HG02642 (cell line): ENCODE measurements around the gene FAM111A.

Experiments used
- ATAC-seq: cut with Tn5 transposase; IDR thresholded peaks from one replicate; pipeline ENCODE4 v1.9.1; 2021; ENCODE audit warnings: mild to moderate bottlenecking; ENCODE audit not compliant: unreplicated experiment, poor library complexity

Gene FAM111A

GRCh38 chr11:59175091-59175501 is 32.4 kb downstream of the FAM111A start:
- no peak for ATAC-seq

- ATAC-seq, result no peak
Measured at GRCh38 chr11:59176330-59176729, 33.7 kb downstream of the FAM111A start.

GRCh38 chr11:59178402-59178801 is 35.7 kb downstream of the FAM111A start:
- ATAC-seq, result no peak

- ATAC-seq, result no peak
Measured at GRCh38 chr11:59179121-59179520, 36.5 kb downstream of the FAM111A start.

- no peak for ATAC-seq
Measured at GRCh38 chr11:59180168-59180776, 37.6 kb downstream of the FAM111A start.

GRCh38 chr11:59180907-59181306 is 38.3 kb downstream of the FAM111A start:
- ATAC-seq, result no peak

GRCh38 chr11:59181746-59182456 is 39.2 kb downstream of the FAM111A start:
- no peak for ATAC-seq

GRCh38 chr11:59182457-59183151 is 39.9 kb downstream of the FAM111A start:
- ATAC-seq, result no peak

GRCh38 chr11:59183771-59184170 is 41.1 kb downstream of the FAM111A start:
- no peak for ATAC-seq

- ATAC-seq, result no peak
Measured at GRCh38 chr11:59184691-59185339, 42.2 kb downstream of the FAM111A start.

GRCh38 chr11:59185386-59185945 is 42.8 kb downstream of the FAM111A start:
- no peak for ATAC-seq

GRCh38 chr11:59186130-59186594 is 43.5 kb downstream of the FAM111A start:
- ATAC-seq, result peak; percentile 76

- ATAC-seq, result no peak
Measured at GRCh38 chr11:59187035-59187434, 44.4 kb downstream of the FAM111A start.

GRCh38 chr11:59187587-59187986 is 44.9 kb downstream of the FAM111A start:
- ATAC-seq, result no peak

GRCh38 chr11:59188954-59189353 is 46.3 kb downstream of the FAM111A start:
- ATAC-seq, result no peak

- ATAC-seq, result no peak
Measured at GRCh38 chr11:59189986-59190385, 47.3 kb downstream of the FAM111A start.

GRCh38 chr11:59191095-59191494 is 48.4 kb downstream of the FAM111A start:
- ATAC-seq, result no peak

- no peak for ATAC-seq
Measured at GRCh38 chr11:59191890-59192289, 49.2 kb downstream of the FAM111A start.

GRCh38 chr11:59192446-59193020 is 49.9 kb downstream of the FAM111A start:
- ATAC-seq, result no peak

- ATAC-seq, result no peak
Measured at GRCh38 chr11:59193587-59194130, 51.0 kb downstream of the FAM111A start.
